Measurements from ENCODE around the gene HSP90B1.

The HSP90B1 gene

GRCh38 chr12:103929784-103930033, 501 bp upstream of the HSP90B1 start:
- no peak for DNase-seq (ENCODE audit: low spot score)

- peak; percentile 20 for DNase-seq (ENCODE audit: low spot score)
These were observed 851 bp downstream of the HSP90B1 start for GRCh38 chr12:103930787-103931735.

DNA sequence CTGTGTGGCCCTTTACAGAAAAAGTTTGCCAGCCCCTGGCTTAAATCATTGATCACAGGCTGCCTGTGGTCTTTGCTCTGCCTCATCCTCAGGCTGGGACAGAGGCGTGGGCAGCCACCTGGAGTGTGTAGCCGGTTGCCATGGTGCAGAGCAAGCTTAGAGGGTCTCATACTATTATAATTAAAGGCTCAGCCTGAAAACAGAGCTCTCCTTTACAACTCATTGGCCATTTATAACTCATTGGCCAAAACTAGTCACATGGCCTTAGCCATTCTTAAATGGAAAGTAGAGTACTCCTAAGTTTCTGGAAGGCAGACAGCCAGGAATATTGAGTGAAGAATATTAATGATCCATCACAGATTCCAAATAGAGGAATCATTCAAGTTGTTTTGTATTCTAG, 3.0 kb downstream of the HSP90B1 start:
- no peak for DNase-seq (ENCODE audit: low spot score)

DNA sequence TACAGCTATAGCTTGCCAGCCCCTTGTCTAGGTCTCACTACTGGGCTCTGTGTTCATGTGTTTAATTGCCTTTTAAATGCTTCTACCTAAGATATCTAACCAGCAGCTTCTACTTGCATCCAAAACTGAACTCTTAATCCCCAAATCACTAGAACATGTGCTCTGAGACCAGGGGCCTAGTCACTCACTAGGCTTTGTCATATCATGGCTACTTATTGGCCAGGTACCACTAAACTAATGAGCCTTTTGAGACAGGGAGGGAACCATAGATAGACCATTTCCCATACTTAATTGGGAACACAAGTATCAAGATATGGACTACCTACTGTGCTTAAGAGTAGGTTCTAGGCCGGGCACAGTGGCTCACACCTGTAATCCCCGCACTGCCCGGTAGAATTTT, 6.5 kb downstream of the HSP90B1 start:
- DNase-seq (ENCODE audit: low spot score): no peak

GRCh38 chr12:103944964-103945363, 14.8 kb downstream of the HSP90B1 start:
- DNase-seq (ENCODE audit: low spot score): no peak

DNA sequence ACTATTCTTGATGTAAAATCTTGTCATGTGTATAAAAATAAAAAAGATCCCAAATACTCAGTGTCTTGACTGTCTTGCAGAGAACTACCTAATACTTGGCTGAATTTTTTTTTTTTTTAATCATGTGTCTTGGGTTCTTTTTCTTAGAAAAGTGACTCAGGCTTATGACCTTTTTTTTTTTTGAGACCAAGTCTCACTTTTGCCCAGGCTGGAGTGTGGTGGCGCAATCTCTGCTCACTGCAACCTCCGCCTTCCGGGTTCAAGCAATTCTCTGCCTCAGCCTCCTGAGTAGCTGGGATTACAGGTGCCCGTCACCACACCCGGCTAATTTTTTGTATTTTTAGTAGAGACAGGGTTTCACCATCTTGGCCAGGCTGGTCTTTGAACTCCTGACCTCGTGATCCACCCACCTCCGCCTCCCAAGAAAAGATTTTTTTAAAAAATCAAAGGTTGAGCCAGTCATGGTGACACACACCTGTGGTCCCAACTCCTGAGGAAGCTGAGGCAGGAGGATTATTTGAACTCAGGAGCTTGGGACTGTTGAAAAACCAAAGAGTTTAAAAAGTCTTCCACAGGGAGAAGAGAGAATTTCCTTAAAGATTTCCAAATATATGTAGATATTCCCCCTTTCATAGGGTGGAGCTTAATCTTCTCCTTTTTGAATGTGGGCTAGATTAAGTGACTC, 17.8 kb downstream of the HSP90B1 start:
- no peak for DNase-seq (ENCODE audit: low spot score)

DNA sequence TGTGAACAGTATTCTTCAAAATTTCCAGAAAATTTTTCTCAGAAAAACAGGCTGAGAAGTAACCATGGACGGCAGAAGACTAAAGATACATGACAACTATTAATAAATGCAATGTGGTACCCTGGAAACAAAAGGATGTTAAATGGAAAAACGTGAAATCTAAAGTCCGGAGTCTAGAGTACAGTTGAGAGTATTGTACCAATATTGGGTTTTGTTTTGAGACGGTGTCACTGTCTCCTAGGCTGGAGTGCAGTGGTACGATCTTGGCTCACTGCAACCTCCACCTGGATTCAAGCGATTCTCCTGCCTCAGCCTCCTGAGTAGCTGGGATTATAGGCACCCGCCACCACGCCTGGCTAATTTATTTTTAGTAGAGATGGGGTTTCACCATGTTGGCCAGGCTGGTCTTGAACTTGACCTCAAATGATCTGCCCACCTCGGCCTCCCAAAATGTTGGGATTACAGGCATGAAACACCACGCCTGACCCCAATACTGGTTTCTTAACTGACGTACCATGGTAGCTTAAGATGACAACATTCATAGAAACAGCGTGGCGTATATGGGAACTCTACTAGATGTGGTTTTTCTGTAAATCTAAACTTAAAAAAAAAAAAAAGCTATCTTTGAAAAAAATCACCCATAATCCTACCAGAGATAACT, 18.7 kb downstream of the HSP90B1 start:
- no peak for DNase-seq (ENCODE audit: low spot score)

GRCh38 chr12:103952497-103952896, 22.3 kb downstream of the HSP90B1 start:
- DNase-seq (ENCODE audit: low spot score): no peak

- DNase-seq (ENCODE audit: low spot score): no peak
These were observed 25.8 kb downstream of the HSP90B1 start for GRCh38 chr12:103955811-103956508.

- DNase-seq (ENCODE audit: low spot score): no peak
These were observed 26.4 kb downstream of the HSP90B1 start for GRCh38 chr12:103956509-103957027.

DNA sequence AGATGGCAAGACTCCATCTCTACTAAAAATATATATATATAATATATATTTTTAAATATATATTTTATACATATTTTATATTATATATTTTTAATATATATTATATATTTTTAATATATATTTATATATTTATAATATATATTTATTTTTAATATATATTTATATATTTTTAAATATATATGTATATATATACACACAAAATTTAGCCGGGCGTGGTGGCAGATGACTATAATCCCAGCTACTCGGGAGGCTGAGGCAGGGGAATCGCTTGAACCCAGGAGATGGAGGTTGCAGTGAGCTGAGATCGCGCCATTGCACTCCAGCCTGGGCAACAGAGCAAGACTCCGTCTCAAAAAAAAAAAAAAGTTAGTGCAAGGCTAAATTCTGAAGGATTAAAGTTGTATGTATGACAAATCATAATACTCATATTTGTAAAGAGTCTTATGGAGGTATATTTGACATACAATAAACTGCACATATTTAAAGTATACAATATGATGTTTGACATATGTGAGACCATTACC, 27.7 kb downstream of the HSP90B1 start:
- DNase-seq (ENCODE audit: low spot score): no peak

DNA sequence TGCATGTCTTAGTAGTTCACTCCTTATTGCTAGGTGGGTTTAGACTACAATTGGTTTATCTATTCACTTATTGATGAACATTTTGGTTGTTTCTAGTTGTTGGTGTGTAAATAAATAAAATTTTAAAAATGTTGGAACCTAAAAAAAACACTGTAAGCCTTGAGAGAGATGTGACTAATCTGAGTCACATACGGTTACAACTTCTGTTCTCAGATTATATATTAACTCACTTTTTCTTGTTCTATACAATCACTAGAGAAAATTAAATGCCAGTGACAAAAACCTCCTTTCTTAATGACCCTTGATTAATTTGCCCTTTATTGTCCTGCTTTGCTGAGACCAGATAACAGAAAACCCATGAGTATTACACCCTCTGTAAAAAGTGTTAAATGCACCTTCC, 28.4 kb downstream of the HSP90B1 start:
- no peak for DNase-seq (ENCODE audit: low spot score)

DNA sequence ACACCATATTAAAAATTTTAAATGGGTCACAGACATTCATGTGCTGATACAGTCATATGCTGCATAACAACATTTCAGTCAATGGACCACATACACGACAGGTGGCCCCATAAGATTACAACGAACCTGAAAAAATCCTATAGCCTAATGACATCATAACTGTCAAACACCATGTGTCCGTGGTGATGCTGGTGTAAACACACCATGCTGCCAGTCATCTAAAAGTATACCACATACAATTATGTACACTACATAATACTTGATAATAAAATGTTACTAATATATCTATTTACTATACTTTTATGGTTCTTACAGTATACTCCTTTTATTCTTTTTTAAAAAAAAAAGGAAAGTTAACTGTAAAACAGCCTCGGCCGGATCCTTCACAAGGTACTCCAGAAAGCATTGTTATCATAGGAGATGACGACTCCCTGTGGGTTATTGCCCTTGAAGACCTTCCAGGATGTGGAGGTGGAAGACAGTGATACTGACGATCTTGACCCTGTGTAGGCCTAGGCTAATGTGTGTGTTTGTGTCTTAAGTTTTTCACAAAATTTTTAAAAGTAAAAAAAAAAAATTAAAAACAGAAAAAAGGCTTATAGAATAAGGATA, 30.5 kb downstream of the HSP90B1 start:
- no peak for DNase-seq (ENCODE audit: low spot score)

DNA sequence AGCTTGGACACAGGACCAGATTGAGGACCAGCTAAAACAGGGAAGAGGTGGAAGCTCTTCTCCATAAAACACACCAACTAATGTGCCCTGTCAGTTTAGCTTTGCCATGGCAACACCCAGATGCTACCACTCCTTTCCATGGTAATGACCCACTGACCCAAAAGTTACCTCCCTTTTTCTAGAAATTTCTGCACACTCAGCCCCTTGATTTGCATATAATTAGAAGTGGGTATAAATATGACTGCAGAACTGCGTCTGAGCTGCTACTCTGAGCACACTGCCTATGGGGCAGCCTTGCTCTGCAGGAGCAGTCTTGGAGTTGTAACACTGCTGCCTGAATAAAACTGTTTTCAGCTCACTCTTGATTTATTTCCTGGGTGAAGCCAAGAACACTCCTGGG, 32.3 kb downstream of the HSP90B1 start:
- no peak for DNase-seq (ENCODE audit: low spot score)

- no peak for DNase-seq (ENCODE audit: low spot score)
These were observed 34.6 kb downstream of the HSP90B1 start for GRCh38 chr12:103964805-103965204.

DNA sequence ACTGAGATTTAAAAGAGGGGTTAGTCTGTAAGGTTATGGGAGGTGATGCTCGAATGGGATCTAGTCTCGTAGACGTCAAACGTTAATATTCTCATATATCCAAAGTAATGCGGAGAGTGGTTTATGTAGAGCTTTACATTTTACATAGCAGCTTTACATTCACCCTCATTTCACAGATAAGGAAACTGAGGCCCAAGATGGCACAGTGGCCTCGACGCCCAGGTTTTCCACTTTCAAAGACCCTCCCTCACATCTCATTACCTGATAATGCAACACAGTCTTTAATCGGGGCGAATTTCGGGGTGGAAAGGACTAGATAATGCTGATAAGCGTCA, 35.0 kb downstream of the HSP90B1 start:
- DNase-seq (ENCODE audit: low spot score): no peak

- DNase-seq (ENCODE audit: low spot score): peak; percentile 98
These were observed 35.6 kb downstream of the HSP90B1 start, which contains the start of gene TDG for GRCh38 chr12:103965590-103966504. TSS of gene TDG (plus strand) at chr12:103965872. CDS start at chr12:103966038, 166 bp downstream.

- DNase-seq (ENCODE audit: low spot score): peak; percentile 5
These were observed 36.5 kb downstream of the HSP90B1 start for GRCh38 chr12:103966736-103967135.

- no peak for DNase-seq (ENCODE audit: low spot score)
These were observed 39.2 kb downstream of the HSP90B1 start for GRCh38 chr12:103969391-103969790.

DNA sequence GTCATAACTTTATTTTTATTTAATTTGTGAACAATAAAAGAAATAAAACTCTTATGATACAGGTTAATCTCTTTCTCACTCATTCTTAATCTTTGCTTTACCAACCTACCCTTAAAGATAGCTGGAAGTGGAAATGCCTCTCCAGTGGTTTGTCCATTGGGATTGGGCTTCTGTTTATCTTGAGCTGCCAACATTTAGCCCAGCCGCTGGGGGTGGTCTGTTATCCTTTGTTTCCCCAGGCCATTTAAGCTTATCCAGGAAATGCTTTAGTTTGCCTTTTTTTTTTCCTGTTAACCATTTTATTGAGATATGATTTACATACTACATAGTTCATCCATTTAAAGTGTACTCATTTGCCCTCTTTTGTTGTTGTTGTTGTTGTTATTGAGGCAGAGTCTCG, 43.7 kb downstream of the HSP90B1 start:
- DNase-seq (ENCODE audit: low spot score): no peak
